Stimulated activated CD8-positive, alpha-beta memory T cell treated with anti-CD3 and anti-CD28 coated beads, Interleukin-4, amount 100 ng/mL, for 1 hour (primary cell): ENCODE results near the gene EZH2.

ENCODE experiments used
- DNase-seq, 2 donors: peaks; one replicate each; pipeline ENCODE4 v3.0.0-alpha.2; 2020; ENCODE audit warnings: low read depth in 2 of 2, low spot score in 1 of 2

The EZH2 gene

GRCh38 chr7:148858489-148858888 is 25.6 kb downstream of the EZH2 start:
- no peak for DNase-seq

- no peak for DNase-seq
Measured at GRCh38 chr7:148856891-148857290, 27.2 kb downstream of the EZH2 start.

- no peak for DNase-seq
Measured at GRCh38 chr7:148856578-148856881, 27.6 kb downstream of the EZH2 start.

GRCh38 chr7:148854983-148855382 is 29.1 kb downstream of the EZH2 start:
- DNase-seq, result no peak

- no peak for DNase-seq
Measured at GRCh38 chr7:148852272-148852671, 31.8 kb downstream of the EZH2 start.

- DNase-seq, result no peak
Measured at GRCh38 chr7:148850564-148850963, 33.5 kb downstream of the EZH2 start.

GRCh38 chr7:148849393-148850098 is 34.5 kb downstream of the EZH2 start:
- DNase-seq, result no peak

- DNase-seq, result no peak
Measured at GRCh38 chr7:148847815-148848734, 36.0 kb downstream of the EZH2 start.

GRCh38 chr7:148838905-148839304 is 45.2 kb downstream of the EZH2 start:
- DNase-seq, result no peak

GRCh38 chr7:148835854-148836253 is 48.2 kb downstream of the EZH2 start:
- no peak for DNase-seq

- no peak for DNase-seq
Measured at GRCh38 chr7:148834605-148835004, 49.5 kb downstream of the EZH2 start.

GRCh38 chr7:148831782-148832181 is 52.3 kb downstream of the EZH2 start:
- DNase-seq, result no peak

- no peak for DNase-seq
Measured at GRCh38 chr7:148830897-148831692, 53.0 kb downstream of the EZH2 start.

GRCh38 chr7:148828965-148829364 is 55.1 kb downstream of the EZH2 start:
- no peak for DNase-seq

GRCh38 chr7:148825338-148825737 is 58.8 kb downstream of the EZH2 start:
- no peak for DNase-seq

- no peak for DNase-seq
Measured at GRCh38 chr7:148824864-148825263, 59.2 kb downstream of the EZH2 start.

GRCh38 chr7:148821422-148821821 is 62.7 kb downstream of the EZH2 start:
- DNase-seq, result no peak

- no peak for DNase-seq
Measured at GRCh38 chr7:148819697-148820360, 64.3 kb downstream of the EZH2 start.

- no peak for DNase-seq
Measured at GRCh38 chr7:148815612-148816011, 68.5 kb downstream of the EZH2 start.

GRCh38 chr7:148814922-148815559 is 69.0 kb downstream of the EZH2 start:
- no peak for DNase-seq

- DNase-seq, result no peak
Measured at GRCh38 chr7:148813890-148814289, 70.2 kb downstream of the EZH2 start.
